Measurements from ENCODE around the gene EPM2A. TPM values are rescaled to one million over a fixed set of nuclear protein-coding genes. Genes with fewer than 3 reads are reported as not detected.

EPM2A gene
- 17.7 TPM for total RNA-seq

DNA sequence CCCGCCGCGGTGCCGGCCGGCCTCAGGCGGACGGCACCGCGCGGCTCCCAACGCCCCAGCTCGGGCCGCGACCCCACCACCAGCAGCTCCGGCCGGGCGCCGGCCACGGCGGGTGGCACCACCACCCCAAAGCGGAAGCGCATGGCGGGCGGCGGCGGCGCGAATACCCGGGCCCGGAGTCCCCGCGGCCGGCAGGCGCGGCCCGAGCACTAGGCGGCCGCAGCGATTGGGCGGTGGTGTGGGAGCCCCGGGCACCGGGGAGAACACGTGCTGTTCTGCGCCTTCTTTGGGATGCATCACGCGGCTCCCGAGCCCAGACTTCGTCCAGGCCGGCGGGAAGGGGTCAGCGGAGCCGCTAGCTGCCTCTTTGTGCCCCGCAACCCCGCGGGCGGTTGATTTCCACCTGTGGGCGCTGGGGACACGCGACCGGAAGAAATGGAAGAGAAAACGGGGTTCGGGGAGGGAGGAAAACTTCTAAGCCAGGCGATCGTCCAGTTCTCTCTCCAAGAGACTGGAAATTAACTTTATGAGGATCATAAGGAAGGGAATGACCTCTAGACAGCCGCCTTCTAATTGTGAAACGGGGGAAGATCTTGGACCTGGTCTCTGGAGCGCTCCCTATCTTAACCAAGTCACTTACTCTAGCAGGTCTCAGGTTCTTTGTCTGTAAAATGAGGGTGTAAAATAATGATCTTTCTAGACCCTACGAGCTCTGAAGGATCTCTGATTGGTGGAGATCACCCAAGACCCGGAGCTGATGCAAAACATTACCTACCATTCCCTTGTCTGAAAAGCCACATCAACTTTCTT is at the start of gene EPM2A:
Gene EPM2A, minus strand, starts transcription at position 165 of the 810 bp plus-strand sequence. Its CDS starts 22 bp downstream, at position 143.
- Histone ChIP-seq H3K9me3 (ENCODE audit: control insufficient read depth in 3 of 3, low read length in 3 of 3) (no peaks in the 10 kb centered on the region), H3K4me1 (ENCODE audit: control insufficient read depth in 3 of 3, insufficient read depth in 3 of 3, low read length in 3 of 3) (peaks cover 0 to 10% (median 4%) of the 10 kb centered on the region in 3 donors), H3K27ac (ENCODE audit: low read depth, low read length) (peak within 1 kb of the TSS; percentile 99), H3K27me3 (ENCODE audit: control insufficient read depth in 3 of 3, insufficient read depth in 3 of 3, low read length in 3 of 3) (no peaks in the 10 kb centered on the region), H3K4me3 (ENCODE audit: low read length in 3 of 3) (peak within 1 kb of the TSS; percentile 75 to 85 (median 76)), H3K9ac (ENCODE audit: low read depth in 1 of 3, low read length in 3 of 3) (peak within 1 kb of the TSS; percentile 85 to 91 (median 85)), H3K36me3 (ENCODE audit: control insufficient read depth in 3 of 3, insufficient read depth in 3 of 3, low read length in 3 of 3) (no peaks in the 10 kb centered on the region)

DNA sequence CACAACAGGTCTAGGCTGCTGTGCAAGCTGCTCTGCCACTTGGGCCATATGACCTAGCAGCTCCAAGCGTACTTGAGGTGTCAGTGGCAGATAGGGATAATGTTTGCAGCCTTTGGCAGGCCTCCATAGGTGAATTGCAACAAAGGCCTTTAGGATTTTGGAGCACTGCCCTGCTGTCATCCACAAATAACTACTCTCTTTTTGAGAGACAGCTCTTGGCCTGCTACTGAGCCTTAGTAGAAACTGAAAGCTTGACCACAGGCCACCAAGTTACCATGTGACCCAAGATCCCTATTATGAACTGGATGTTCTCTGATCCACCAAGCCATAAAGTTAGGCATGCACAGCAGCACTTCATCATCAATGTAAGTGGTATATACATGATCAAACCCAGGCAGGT is 49.4 kb upstream of the EPM2A start:
- Histone ChIP-seq H3K4me3 (ENCODE audit: low read length in 3 of 3) (peak overlapping the region in 1 of 3 donors; percentile 36), H3K4me1 (ENCODE audit: control insufficient read depth in 3 of 3, insufficient read depth in 3 of 3, low read length in 3 of 3) (peaks cover 0 to 24% (median 16%) of the 10 kb centered on the region in 3 donors), H3K9me3 (ENCODE audit: control insufficient read depth in 3 of 3, low read length in 3 of 3) (no peaks in the 10 kb centered on the region), H3K27ac (ENCODE audit: low read depth, low read length) (no peak overlapping the region), H3K27me3 (ENCODE audit: control insufficient read depth in 3 of 3, insufficient read depth in 3 of 3, low read length in 3 of 3) (no peaks in the 10 kb centered on the region), H3K36me3 (ENCODE audit: control insufficient read depth in 3 of 3, insufficient read depth in 3 of 3, low read length in 3 of 3) (peaks cover 0 to 3% (median 0%) of the 10 kb centered on the region in 3 donors), H3K9ac (ENCODE audit: low read depth in 1 of 3, low read length in 3 of 3) (no peak overlapping the region)

DNA sequence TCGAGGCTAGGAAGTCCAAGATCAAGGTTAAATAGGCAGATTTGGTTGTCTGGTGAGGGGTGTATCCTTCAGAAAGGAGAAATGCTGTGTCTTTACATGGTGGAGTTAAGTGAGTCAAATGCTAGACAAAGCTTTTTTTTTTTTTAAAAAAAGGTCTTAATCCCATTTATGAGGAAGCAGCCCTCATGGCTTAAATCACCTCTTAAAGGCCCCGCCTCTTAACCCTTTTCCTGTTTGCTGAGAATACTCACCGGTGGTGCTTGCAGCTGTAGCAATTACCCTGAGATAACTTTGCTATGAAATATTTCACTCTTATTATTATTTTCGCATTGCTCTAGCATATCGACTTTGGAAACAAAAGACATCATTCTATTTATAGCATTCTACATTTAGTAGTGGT is 48.5 kb upstream of the EPM2A start:
- Histone ChIP-seq H3K9me3 (ENCODE audit: control insufficient read depth in 3 of 3, low read length in 3 of 3) (no peaks in the 10 kb centered on the region), H3K36me3 (ENCODE audit: control insufficient read depth in 3 of 3, insufficient read depth in 3 of 3, low read length in 3 of 3) (peaks cover 0 to 3% (median 0%) of the 10 kb centered on the region in 3 donors), H3K27ac (ENCODE audit: low read depth, low read length) (no peak overlapping the region), H3K9ac (ENCODE audit: low read depth in 1 of 3, low read length in 3 of 3) (no peak overlapping the region), H3K4me1 (ENCODE audit: control insufficient read depth in 3 of 3, insufficient read depth in 3 of 3, low read length in 3 of 3) (peaks cover 0 to 23% (median 11%) of the 10 kb centered on the region in 3 donors), H3K27me3 (ENCODE audit: control insufficient read depth in 3 of 3, insufficient read depth in 3 of 3, low read length in 3 of 3) (no peaks in the 10 kb centered on the region), H3K4me3 (ENCODE audit: low read length in 3 of 3) (no peak overlapping the region)

DNA sequence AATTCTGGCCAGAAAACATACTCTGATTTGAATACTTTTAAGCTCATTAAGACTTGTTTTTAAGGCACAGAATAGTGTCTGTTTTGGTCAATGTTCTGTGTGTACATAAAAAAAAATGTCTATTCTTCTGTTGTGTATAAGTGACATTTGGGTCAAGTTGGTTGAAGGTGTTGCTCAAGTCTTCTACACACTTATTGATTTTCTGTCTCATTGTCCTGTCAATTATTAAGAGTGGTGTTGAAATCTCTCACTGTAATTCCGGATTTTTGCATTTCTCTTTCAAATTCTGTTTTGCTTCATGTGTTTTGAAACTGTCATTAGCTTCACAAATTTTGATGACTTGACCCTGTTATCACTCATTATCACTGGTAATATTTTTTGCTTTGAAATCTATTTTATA is 37.5 kb upstream of the EPM2A start:
- Histone ChIP-seq H3K4me1 (ENCODE audit: control insufficient read depth in 3 of 3, insufficient read depth in 3 of 3, low read length in 3 of 3) (no peaks in the 10 kb centered on the region), H3K27me3 (ENCODE audit: control insufficient read depth in 3 of 3, insufficient read depth in 3 of 3, low read length in 3 of 3) (no peaks in the 10 kb centered on the region), H3K9me3 (ENCODE audit: control insufficient read depth in 3 of 3, low read length in 3 of 3) (no peaks in the 10 kb centered on the region), H3K27ac (ENCODE audit: low read depth, low read length) (no peak overlapping the region), H3K9ac (ENCODE audit: low read depth in 1 of 3, low read length in 3 of 3) (no peak overlapping the region), H3K36me3 (ENCODE audit: control insufficient read depth in 3 of 3, insufficient read depth in 3 of 3, low read length in 3 of 3) (no peaks in the 10 kb centered on the region), H3K4me3 (ENCODE audit: low read length in 3 of 3) (no peak overlapping the region)

DNA sequence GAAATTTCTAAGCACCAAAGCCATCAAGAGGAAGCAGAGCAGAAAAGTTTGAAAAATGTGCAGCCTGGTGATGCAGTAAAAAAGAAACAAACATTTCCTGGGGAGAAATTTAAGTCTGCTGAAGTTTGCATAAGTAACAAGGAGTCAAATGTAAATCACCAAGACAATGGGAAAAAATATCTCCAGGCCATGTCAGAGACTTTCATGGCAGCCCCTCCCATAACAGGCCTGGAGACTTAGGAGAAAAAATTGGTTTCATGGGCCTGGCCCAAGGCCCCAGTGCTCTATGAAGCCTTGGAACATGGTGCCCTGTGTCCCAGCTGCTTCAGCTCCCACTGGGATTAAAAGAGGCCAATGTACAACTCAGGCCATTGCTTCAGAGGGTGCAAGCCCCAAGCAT is 30.1 kb upstream of the EPM2A start:
- no peaks in the 10 kb centered on the region for H3K4me1 ChIP-seq (ENCODE audit: control insufficient read depth in 3 of 3, insufficient read depth in 3 of 3, low read length in 3 of 3)
- H3K36me3 ChIP-seq (ENCODE audit: control insufficient read depth in 3 of 3, insufficient read depth in 3 of 3, low read length in 3 of 3): no peaks in the 10 kb centered on the region
- H3K27me3 ChIP-seq (ENCODE audit: control insufficient read depth in 3 of 3, insufficient read depth in 3 of 3, low read length in 3 of 3): no peaks in the 10 kb centered on the region
- H3K9ac ChIP-seq (ENCODE audit: low read depth in 1 of 3, low read length in 3 of 3): no peak overlapping the region
- H3K4me3 ChIP-seq (ENCODE audit: low read length in 3 of 3): no peak overlapping the region
- no peak overlapping the region for H3K27ac ChIP-seq (ENCODE audit: low read depth, low read length)
- no peaks in the 10 kb centered on the region for H3K9me3 ChIP-seq (ENCODE audit: control insufficient read depth in 3 of 3, low read length in 3 of 3)

DNA sequence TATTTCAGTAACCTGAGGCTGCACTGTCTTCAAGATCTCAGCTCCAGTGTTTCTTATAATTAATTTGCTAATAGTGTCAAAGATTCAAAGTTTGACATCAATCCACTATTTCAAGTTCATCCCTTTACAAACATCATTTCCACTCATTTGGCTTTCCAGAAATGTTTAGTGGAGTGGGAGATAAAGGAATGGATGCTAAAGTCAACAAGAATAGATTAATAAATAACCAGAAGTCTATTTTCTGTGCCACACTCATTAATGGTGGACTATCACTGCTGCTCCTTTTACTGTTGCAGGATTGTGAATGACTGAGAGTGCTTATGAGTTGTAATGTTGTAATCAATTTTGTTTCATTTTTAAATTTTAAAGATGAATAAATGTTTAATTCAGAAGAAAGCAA is 28.4 kb upstream of the EPM2A start:
- no peaks in the 10 kb centered on the region for H3K4me1 ChIP-seq (ENCODE audit: control insufficient read depth in 3 of 3, insufficient read depth in 3 of 3, low read length in 3 of 3)
- no peaks in the 10 kb centered on the region for H3K27me3 ChIP-seq (ENCODE audit: control insufficient read depth in 3 of 3, insufficient read depth in 3 of 3, low read length in 3 of 3)
- H3K9me3 ChIP-seq (ENCODE audit: control insufficient read depth in 3 of 3, low read length in 3 of 3): no peaks in the 10 kb centered on the region
- H3K27ac ChIP-seq (ENCODE audit: low read depth, low read length): no peak overlapping the region
- H3K36me3 ChIP-seq (ENCODE audit: control insufficient read depth in 3 of 3, insufficient read depth in 3 of 3, low read length in 3 of 3): no peaks in the 10 kb centered on the region
- no peak overlapping the region for H3K9ac ChIP-seq (ENCODE audit: low read depth in 1 of 3, low read length in 3 of 3)
- H3K4me3 ChIP-seq (ENCODE audit: low read length in 3 of 3): no peak overlapping the region

DNA sequence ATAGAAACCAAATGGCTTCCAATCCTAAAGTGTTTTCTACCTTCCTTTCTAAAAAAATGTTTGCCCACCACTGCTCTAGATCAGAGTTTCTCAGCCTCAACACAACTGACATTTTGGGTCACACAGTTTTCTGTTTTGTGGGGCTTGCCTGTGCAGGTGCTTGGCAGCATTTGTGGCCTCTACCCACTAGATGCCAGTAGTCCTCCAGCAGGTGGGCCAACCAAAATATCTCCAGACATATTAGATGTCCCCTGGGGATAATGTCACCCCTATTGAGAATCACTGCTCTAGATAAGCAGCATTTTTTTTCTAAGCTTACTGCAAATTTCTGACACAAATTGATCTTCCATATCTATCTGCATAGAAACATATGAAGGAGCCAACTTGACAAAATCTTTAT is 26.3 kb upstream of the EPM2A start:
- no peak overlapping the region for H3K9ac ChIP-seq (ENCODE audit: low read depth in 1 of 3, low read length in 3 of 3)
- H3K4me3 ChIP-seq (ENCODE audit: low read length in 3 of 3): no peak overlapping the region
- H3K4me1 ChIP-seq (ENCODE audit: control insufficient read depth in 3 of 3, insufficient read depth in 3 of 3, low read length in 3 of 3): no peaks in the 10 kb centered on the region
- no peak overlapping the region for H3K27ac ChIP-seq (ENCODE audit: low read depth, low read length)
- no peaks in the 10 kb centered on the region for H3K36me3 ChIP-seq (ENCODE audit: control insufficient read depth in 3 of 3, insufficient read depth in 3 of 3, low read length in 3 of 3)
- no peaks in the 10 kb centered on the region for H3K27me3 ChIP-seq (ENCODE audit: control insufficient read depth in 3 of 3, insufficient read depth in 3 of 3, low read length in 3 of 3)
- no peaks in the 10 kb centered on the region for H3K9me3 ChIP-seq (ENCODE audit: control insufficient read depth in 3 of 3, low read length in 3 of 3)

DNA sequence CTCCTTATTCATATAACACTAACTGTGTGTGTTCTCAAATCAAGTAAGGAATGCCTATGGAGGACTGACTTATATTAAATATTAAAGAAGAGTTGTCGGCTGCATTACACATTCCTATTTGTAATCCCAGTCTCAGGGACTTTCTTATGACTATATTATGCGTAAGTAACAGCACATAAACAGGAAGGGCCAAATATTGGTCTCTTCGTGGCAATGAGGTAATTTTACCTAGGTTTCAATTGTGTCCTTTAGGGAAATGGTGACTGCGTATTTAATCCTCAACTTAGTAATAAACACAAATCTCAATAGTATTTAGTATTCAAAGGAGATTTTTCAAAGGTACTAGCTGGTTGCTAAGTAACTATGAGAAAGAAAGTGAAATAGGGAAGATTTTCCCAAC is 22.8 kb upstream of the EPM2A start:
- H3K9me3 ChIP-seq (ENCODE audit: control insufficient read depth in 3 of 3, low read length in 3 of 3): no peaks in the 10 kb centered on the region
- no peaks in the 10 kb centered on the region for H3K36me3 ChIP-seq (ENCODE audit: control insufficient read depth in 3 of 3, insufficient read depth in 3 of 3, low read length in 3 of 3)
- H3K9ac ChIP-seq (ENCODE audit: low read depth in 1 of 3, low read length in 3 of 3): no peak overlapping the region
- H3K27me3 ChIP-seq (ENCODE audit: control insufficient read depth in 3 of 3, insufficient read depth in 3 of 3, low read length in 3 of 3): no peaks in the 10 kb centered on the region
- H3K27ac ChIP-seq (ENCODE audit: low read depth, low read length): no peak overlapping the region
- H3K4me3 ChIP-seq (ENCODE audit: low read length in 3 of 3): no peak overlapping the region
- H3K4me1 ChIP-seq (ENCODE audit: control insufficient read depth in 3 of 3, insufficient read depth in 3 of 3, low read length in 3 of 3): no peaks in the 10 kb centered on the region

DNA sequence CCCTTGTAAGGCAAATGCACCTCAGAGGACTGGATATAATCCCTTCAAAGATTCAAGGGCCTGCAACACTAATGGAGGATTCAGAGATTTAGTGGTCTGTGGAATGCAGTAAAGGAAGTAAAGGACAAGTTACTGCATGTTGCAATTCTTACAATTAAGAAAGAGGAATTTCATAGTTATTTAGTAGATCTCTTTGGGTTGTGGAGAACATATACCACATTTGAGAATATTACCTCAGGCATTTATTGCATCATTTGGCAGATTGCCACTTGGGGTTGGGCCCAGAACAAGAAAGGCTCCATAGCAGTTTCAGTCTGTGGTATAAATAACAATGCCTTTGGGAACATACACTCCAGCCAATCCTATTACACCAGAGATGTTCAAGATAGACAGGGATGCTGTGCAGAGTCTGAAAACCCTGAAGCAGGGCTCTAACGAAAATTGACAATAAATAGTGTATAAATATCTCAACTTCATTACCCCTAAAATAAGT is 20.9 kb upstream of the EPM2A start:
- Histone ChIP-seq H3K27me3 (ENCODE audit: control insufficient read depth in 3 of 3, insufficient read depth in 3 of 3, low read length in 3 of 3) (no peaks in the 10 kb centered on the region), H3K36me3 (ENCODE audit: control insufficient read depth in 3 of 3, insufficient read depth in 3 of 3, low read length in 3 of 3) (no peaks in the 10 kb centered on the region), H3K4me1 (ENCODE audit: control insufficient read depth in 3 of 3, insufficient read depth in 3 of 3, low read length in 3 of 3) (no peaks in the 10 kb centered on the region)

DNA sequence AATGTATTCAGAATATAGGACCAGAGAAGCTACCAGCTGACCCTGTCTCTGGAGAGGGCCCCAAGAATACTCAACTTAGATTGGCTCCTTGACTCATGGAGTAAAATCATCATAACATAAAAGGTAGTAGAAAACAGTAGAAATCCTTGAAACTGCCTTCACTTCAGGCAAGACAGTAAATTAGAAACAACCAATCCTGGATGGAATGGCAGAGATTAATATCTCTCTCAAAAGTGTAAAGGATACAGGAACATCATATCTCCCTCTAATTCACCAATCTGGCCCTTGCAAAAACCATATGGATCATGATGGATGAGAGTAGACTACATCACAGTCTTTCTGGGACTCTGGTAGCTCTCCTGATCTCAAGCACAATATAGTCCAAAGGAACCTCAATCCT is 20.4 kb upstream of the EPM2A start:
- Histone ChIP-seq H3K4me3 (ENCODE audit: low read length in 3 of 3) (no peak overlapping the region), H3K27ac (ENCODE audit: low read depth, low read length) (no peak overlapping the region), H3K36me3 (ENCODE audit: control insufficient read depth in 3 of 3, insufficient read depth in 3 of 3, low read length in 3 of 3) (no peaks in the 10 kb centered on the region), H3K9ac (ENCODE audit: low read depth in 1 of 3, low read length in 3 of 3) (no peak overlapping the region), H3K4me1 (ENCODE audit: control insufficient read depth in 3 of 3, insufficient read depth in 3 of 3, low read length in 3 of 3) (no peaks in the 10 kb centered on the region), H3K9me3 (ENCODE audit: control insufficient read depth in 3 of 3, low read length in 3 of 3) (no peaks in the 10 kb centered on the region), H3K27me3 (ENCODE audit: control insufficient read depth in 3 of 3, insufficient read depth in 3 of 3, low read length in 3 of 3) (no peaks in the 10 kb centered on the region)

More for the DNA sequence above, 20.9 kb upstream of the EPM2A start:
- Histone ChIP-seq H3K9me3 (ENCODE audit: control insufficient read depth in 3 of 3, low read length in 3 of 3) (no peaks in the 10 kb centered on the region), H3K4me3 (ENCODE audit: low read length in 3 of 3) (no peak overlapping the region), H3K9ac (ENCODE audit: low read depth in 1 of 3, low read length in 3 of 3) (no peak overlapping the region), H3K27ac (ENCODE audit: low read depth, low read length) (no peak overlapping the region)
